ENCODE data around the gene FKBP1A.

The FKBP1A gene

DNA sequence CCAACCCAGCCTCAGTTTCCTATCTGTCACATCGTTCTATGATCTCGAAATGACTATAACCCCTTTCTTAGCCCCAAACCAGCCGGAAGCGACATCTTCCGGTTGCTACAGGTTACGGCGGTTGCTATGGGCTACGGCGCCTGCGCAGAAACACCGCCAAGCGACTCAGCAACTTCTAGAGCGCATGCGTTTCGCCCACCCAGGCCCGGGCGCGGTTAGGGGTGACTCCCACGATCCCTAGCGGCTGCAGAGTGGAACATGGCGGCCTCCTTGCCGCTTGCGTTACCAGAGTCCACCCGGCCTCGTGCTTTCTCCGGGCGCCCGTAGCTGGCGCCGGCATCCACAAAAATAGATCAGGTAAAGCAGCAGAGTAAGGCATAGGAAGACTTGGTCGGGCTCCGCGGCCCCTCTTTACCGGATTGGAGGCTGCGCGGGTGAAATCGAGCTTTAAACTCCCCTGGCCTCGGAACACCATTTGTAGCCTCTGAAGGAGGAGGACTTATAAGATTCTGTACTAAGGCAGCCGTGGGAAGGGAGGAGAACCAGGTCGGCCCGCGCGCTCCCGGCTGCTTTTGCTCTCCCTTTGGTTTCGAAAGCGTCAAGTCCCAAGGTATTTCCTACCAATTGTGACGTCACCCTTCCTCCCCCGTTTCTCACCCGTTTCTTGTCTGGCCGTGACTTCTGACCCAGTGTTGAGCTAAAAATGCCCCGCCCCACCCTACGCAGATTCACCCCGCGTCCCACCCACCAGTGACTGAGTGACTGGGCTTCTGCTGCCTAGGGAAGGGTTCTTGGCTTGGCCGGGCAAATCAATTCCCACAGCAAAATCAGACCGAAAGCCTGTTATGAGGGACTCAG is 67.5 kb downstream of the FKBP1A start:
- TF ChIP-seq EGR1 (IDR thresholded peaks at IDR 0.05) (peak; percentile 74), YY1 (IDR thresholded peaks at IDR 0.05; ENCODE audit: low read depth) (peak; percentile 97), TEAD4 (IDR thresholded peaks at IDR 0.05) (no peak), FOXM1 (IDR thresholded peaks at IDR 0.05; ENCODE audit: borderline replicate concordance, low read depth) (peak; percentile 84), TAF1 (IDR thresholded peaks at IDR 0.05; ENCODE audit: low read depth) (peak; percentile 95), EP300 (IDR thresholded peaks at IDR 0.05; ENCODE audit: borderline replicate concordance) (no peak), RAD21 (IDR thresholded peaks at IDR 0.05; ENCODE audit: low read depth) (no peak), CREB1 (IDR thresholded peaks at IDR 0.05; ENCODE audit: low read depth) (peak; percentile 50), NFIC (IDR thresholded peaks at IDR 0.05) (no peak), TCF12 (IDR thresholded peaks at IDR 0.05; ENCODE audit: low read depth) (peak; percentile 18; the same call in 1 of the 2 replicates)
- TF ChIP-seq, protein P1, sequence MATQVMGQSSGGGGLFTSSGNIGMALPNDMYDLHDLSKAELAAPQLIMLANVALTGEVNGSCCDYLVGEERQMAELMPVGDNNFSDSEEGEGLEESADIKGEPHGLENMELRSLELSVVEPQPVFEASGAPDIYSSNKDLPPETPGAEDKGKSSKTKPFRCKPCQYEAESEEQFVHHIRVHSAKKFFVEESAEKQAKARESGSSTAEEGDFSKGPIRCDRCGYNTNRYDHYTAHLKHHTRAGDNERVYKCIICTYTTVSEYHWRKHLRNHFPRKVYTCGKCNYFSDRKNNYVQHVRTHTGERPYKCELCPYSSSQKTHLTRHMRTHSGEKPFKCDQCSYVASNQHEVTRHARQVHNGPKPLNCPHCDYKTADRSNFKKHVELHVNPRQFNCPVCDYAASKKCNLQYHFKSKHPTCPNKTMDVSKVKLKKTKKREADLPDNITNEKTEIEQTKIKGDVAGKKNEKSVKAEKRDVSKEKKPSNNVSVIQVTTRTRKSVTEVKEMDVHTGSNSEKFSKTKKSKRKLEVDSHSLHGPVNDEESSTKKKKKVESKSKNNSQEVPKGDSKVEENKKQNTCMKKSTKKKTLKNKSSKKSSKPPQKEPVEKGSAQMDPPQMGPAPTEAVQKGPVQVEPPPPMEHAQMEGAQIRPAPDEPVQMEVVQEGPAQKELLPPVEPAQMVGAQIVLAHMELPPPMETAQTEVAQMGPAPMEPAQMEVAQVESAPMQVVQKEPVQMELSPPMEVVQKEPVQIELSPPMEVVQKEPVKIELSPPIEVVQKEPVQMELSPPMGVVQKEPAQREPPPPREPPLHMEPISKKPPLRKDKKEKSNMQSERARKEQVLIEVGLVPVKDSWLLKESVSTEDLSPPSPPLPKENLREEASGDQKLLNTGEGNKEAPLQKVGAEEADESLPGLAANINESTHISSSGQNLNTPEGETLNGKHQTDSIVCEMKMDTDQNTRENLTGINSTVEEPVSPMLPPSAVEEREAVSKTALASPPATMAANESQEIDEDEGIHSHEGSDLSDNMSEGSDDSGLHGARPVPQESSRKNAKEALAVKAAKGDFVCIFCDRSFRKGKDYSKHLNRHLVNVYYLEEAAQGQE (IDR thresholded peaks at IDR 0.05; ENCODE audit: low read depth): no peak
- TF ChIP-seq, protein P2, sequence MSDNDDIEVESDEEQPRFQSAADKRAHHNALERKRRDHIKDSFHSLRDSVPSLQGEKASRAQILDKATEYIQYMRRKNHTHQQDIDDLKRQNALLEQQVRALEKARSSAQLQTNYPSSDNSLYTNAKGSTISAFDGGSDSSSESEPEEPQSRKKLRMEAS (IDR thresholded peaks at IDR 0.05): peak; percentile 80
- TF ChIP-seq, protein P3, sequence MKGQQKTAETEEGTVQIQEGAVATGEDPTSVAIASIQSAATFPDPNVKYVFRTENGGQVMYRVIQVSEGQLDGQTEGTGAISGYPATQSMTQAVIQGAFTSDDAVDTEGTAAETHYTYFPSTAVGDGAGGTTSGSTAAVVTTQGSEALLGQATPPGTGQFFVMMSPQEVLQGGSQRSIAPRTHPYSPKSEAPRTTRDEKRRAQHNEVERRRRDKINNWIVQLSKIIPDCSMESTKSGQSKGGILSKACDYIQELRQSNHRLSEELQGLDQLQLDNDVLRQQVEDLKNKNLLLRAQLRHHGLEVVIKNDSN (IDR thresholded peaks at IDR 0.05): no peak

DNA sequence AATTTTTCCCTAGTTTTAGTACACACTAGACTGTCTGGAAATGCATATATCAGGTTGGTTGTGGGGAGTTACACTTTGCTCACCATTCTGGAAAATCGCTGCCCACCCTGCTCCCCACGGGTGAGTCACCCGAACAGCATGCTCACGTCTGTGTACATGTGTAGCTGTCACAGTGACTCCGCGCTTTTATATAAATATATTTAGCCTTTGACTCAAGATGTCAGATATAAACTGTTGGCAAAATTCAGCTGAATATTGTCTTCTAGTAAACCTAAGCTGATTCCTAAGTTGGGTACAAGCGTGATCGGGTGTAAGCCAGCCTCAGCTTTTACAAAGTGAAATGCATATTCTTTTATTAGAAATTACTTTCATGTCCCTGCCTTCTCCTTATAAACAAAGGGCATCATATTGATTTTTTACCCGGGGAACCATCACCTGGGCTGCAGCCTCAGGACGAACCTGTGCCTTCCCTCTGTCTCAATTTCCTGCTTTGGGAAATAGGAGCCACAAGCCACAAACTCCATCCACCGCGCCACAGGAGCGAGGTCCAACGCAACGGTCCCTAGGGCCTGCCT is 68.2 kb downstream of the FKBP1A start:
- TF ChIP-seq, protein P3 (IDR thresholded peaks at IDR 0.05): no peak
- TF ChIP-seq FOXM1 (IDR thresholded peaks at IDR 0.05; ENCODE audit: borderline replicate concordance, low read depth): no peak
- TF ChIP-seq YY1 (IDR thresholded peaks at IDR 0.05; ENCODE audit: low read depth): no peak
- TF ChIP-seq EP300 (IDR thresholded peaks at IDR 0.05; ENCODE audit: borderline replicate concordance): no peak
- no peak for TF ChIP-seq CEBPB (IDR thresholded peaks at IDR 0.05)
- no peak for TF ChIP-seq NFIC (IDR thresholded peaks at IDR 0.05)
- no peak for TF ChIP-seq EGR1 (IDR thresholded peaks at IDR 0.05)
- TF ChIP-seq, protein P1 (IDR thresholded peaks at IDR 0.05; ENCODE audit: low read depth): no peak
- no peak for TF ChIP-seq CREB1 (IDR thresholded peaks at IDR 0.05; ENCODE audit: low read depth)
- TF ChIP-seq TAF1 (IDR thresholded peaks at IDR 0.05; ENCODE audit: low read depth): no peak

DNA sequence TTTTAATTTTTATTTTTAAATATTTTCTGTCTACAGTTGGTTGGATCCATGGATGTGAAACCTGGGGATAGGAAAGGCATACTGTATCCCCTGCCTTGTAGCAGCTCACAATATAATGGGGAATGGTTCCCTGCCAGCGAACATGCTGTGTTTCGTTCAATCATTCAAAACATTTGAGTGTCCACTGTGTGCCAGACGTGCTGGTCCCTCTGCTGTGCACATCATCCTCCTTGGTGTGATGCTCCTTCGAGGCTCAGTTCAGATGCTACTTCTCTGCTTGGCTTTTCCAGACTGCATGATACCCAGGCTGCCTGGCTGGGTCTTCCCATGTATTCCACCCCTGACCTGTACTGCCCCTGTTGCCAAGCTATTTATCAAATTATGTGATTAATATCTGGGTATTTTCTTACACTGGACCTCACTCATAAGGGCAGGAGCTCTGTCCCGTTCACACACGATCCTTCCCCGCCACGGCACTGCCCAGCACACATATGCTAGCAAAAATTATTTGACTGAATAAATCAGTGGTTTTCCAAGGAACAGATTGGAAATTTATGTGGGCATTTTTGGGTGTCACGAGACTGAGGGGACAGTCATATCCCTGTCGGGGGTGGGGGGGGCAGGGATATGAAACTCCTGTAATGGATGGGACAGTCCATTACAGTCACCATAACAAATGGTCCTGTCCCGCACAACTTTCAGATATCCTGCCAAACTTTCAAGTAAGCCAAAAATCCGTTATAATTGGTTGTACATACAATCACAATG is 68.8 kb downstream of the FKBP1A start:
- TF ChIP-seq TEAD4 (IDR thresholded peaks at IDR 0.05) (no peak), CREB1 (IDR thresholded peaks at IDR 0.05; ENCODE audit: low read depth) (no peak), EP300 (IDR thresholded peaks at IDR 0.05; ENCODE audit: borderline replicate concordance) (no peak), EGR1 (IDR thresholded peaks at IDR 0.05) (no peak), ZBTB7A (IDR thresholded peaks at IDR 0.05; ENCODE audit: low read depth) (no peak), YY1 (IDR thresholded peaks at IDR 0.05; ENCODE audit: low read depth) (no peak), CEBPB (IDR thresholded peaks at IDR 0.05) (no peak), TAF1 (IDR thresholded peaks at IDR 0.05; ENCODE audit: low read depth) (no peak), FOXM1 (IDR thresholded peaks at IDR 0.05; ENCODE audit: borderline replicate concordance, low read depth) (no peak), RAD21 (IDR thresholded peaks at IDR 0.05; ENCODE audit: low read depth) (no peak), NFIC (IDR thresholded peaks at IDR 0.05) (no peak)
- TF ChIP-seq, protein P3 (IDR thresholded peaks at IDR 0.05): no peak
- TF ChIP-seq, protein P2 (IDR thresholded peaks at IDR 0.05): no peak

DNA sequence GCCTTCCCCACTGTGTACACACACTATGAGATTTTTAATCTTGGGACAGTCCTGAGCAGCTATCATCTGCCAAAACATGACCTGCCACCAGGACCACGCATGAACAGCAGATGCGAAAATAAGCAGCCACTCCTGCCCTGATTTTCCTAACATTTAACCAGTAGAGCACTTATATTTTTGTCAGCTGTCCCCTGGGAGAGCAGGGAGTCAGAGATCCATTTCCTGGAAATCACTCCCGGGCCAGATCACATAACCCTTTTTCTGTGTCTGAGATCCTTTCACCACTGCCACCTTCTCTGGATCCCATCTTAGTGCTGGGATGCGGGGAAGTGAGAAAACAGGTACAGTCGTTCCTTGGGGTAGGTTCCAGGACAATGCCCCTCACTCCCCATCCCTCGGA is 69.6 kb downstream of the FKBP1A start:
- TF ChIP-seq TCF12 (IDR thresholded peaks at IDR 0.05; ENCODE audit: low read depth) (no peak), FOXM1 (IDR thresholded peaks at IDR 0.05; ENCODE audit: borderline replicate concordance, low read depth) (no peak), RAD21 (IDR thresholded peaks at IDR 0.05; ENCODE audit: low read depth) (no peak), YY1 (IDR thresholded peaks at IDR 0.05; ENCODE audit: low read depth) (no peak), NFIC (IDR thresholded peaks at IDR 0.05) (no peak), EGR1 (IDR thresholded peaks at IDR 0.05) (no peak), CEBPB (IDR thresholded peaks at IDR 0.05) (no peak)

All from Ishikawa (cell line).